Neural cell (in vitro differentiated cells): ENCODE results near the gene ZYG11A. TPM values are rescaled to one million over a fixed set of nuclear protein-coding genes. Genes with fewer than 3 reads are reported as not detected.

ENCODE experiments used
- H2AFZ ChIP-seq: fragments of 200-600, 300-800 bp; sonication (generic), shearing (Covaris generic); 2 replicates; pipeline ENCODE4 v1.6.0; 2014; ENCODE audit warnings: low read depth, mild to moderate bottlenecking, antibody characterized with exemption, low read length, moderate library complexity
- H3F3A ChIP-seq: fragments of 200-600 bp; shearing (Covaris generic); 2 replicates; pipeline ENCODE4 v1.6.1; 2016; ENCODE audit warnings: mild to moderate bottlenecking, moderate library complexity, mixed read lengths, antibody characterized with exemption, low read length; ENCODE audit not compliant: insufficient read depth, poor library complexity, severe bottlenecking
- H3K27ac ChIP-seq: fragments of 200-600, 300-800 bp; sonication (generic), shearing (Covaris generic); 2 replicates; pipeline ENCODE4 v1.5.1; 2014; ENCODE audit warnings: mild to moderate bottlenecking, low read length, moderate library complexity
- H3K27me3 ChIP-seq: fragments of 300-800, 200-600 bp; sonication (generic), shearing (Covaris generic); 2 replicates; pipeline ENCODE4 v1.6.0; 2014; ENCODE audit warnings: mild to moderate bottlenecking, low read depth, low read length, moderate library complexity; ENCODE audit not compliant: insufficient read depth
- H3K36me3 ChIP-seq: fragments of 300-800, 200-600 bp; sonication (generic), shearing (Covaris generic); 2 replicates; pipeline ENCODE4 v1.5.1; 2014; ENCODE audit warnings: mild to moderate bottlenecking, antibody characterized with exemption, low read length, moderate library complexity; ENCODE audit not compliant: insufficient read depth
- H3K4me2 ChIP-seq: fragments of 300-800, 200-600 bp; sonication (generic), shearing (Covaris generic); 2 replicates; pipeline ENCODE4 v1.6.0; 2014; ENCODE audit warnings: mild to moderate bottlenecking, low read length
- H3K4me3 ChIP-seq: fragments of 300-800, 200-600 bp; sonication (generic), shearing (Covaris generic); 2 replicates; pipeline ENCODE4 v1.5.1; 2014; ENCODE audit warnings: mild to moderate bottlenecking, low read length, moderate library complexity
- H3K79me2 ChIP-seq: fragments of 200-600 bp; shearing (Covaris generic); replicated peaks from 2 replicates; pipeline ENCODE4 v1.6.0; 2014; ENCODE audit warnings: mild to moderate bottlenecking, low read length, moderate library complexity; ENCODE audit not compliant: insufficient read depth
- H3K9ac ChIP-seq: fragments of 300-800, 200-600 bp; sonication (generic), shearing (Covaris generic); 2 replicates; pipeline ENCODE4 v1.6.1; 2016; ENCODE audit warnings: mild to moderate bottlenecking, low read length, mixed read lengths
- H3K9me2 ChIP-seq: fragments of 200-600 bp; shearing (Covaris generic); 2 replicates; pipeline ENCODE4 v1.6.1; 2016; ENCODE audit warnings: mild to moderate bottlenecking, low read length, mixed read lengths; ENCODE audit not compliant: insufficient read depth
- H3K9me3 ChIP-seq: fragments of 200-600, 300-800 bp; sonication (generic), shearing (Covaris generic); 2 replicates; pipeline ENCODE4 v1.6.1; 2016; ENCODE audit warnings: mild to moderate bottlenecking, mixed run types, low read length, moderate library complexity, mixed read lengths
- H4K20me1 ChIP-seq: fragments of 200-600 bp; shearing (Covaris generic); 2 replicates; pipeline ENCODE4 v1.6.1; 2016; ENCODE audit warnings: mild to moderate bottlenecking, mixed run types; ENCODE audit not compliant: insufficient read depth
- CTCF ChIP-seq: fragments of 450-650 bp; IDR thresholded peaks from 2 replicates; pipeline ENCODE4 v1.5.1; 2014; ENCODE audit warnings: antibody characterized with exemption, mild to moderate bottlenecking, moderate library complexity; ENCODE audit not compliant: poor library complexity, severe bottlenecking
- EP300 ChIP-seq: fragments of 450-650 bp; conservative IDR thresholded peaks from 2 replicates; pipeline ENCODE4 v1.6.1; 2014; ENCODE audit warnings: antibody characterized with exemption, mild to moderate bottlenecking, moderate library complexity; ENCODE audit not compliant: poor library complexity, severe bottlenecking
- EZH2 ChIP-seq: fragments of 200-600, 300-800 bp; shearing (Covaris generic), sonication (generic); IDR thresholded peaks from 2 replicates; pipeline ENCODE4 v1.6.1; 2014; ENCODE audit warnings: antibody characterized with exemption, low read length, borderline replicate concordance, mild to moderate bottlenecking; ENCODE audit not compliant: insufficient read depth, poor library complexity, severe bottlenecking
- MXI1 ChIP-seq: fragments of 450-650 bp; conservative IDR thresholded peaks from 2 replicates; pipeline ENCODE4 v1.6.1; 2014; ENCODE audit warnings: antibody characterized with exemption, mild to moderate bottlenecking; ENCODE audit not compliant: poor library complexity, severe bottlenecking
- POLR2AphosphoS5 ChIP-seq: IDR thresholded peaks from 2 replicates; pipeline ENCODE4 v1.6.1; 2012
- RAD21 ChIP-seq: fragments of 450-650 bp; conservative IDR thresholded peaks from 2 replicates; pipeline ENCODE4 v1.6.1; 2014; ENCODE audit warnings: antibody characterized with exemption, mild to moderate bottlenecking, moderate library complexity
- REST ChIP-seq: IDR thresholded peaks from 2 replicates; pipeline ENCODE4 v1.6.1; 2012; ENCODE audit warnings: borderline replicate concordance
- SMC3 ChIP-seq: fragments of 450-650 bp; conservative IDR thresholded peaks from 2 replicates; pipeline ENCODE4 v1.6.1; 2014; ENCODE audit warnings: antibody characterized with exemption, mild to moderate bottlenecking, moderate library complexity; ENCODE audit not compliant: poor library complexity
- TAF1 ChIP-seq: IDR thresholded peaks from 2 replicates; pipeline ENCODE4 v1.6.1; 2012; ENCODE audit warnings: low read depth
- polyA plus RNA-seq: library from polyadenylated mRNA; depleted of rRNA; stranded (reverse); fragments of >200 nt; gene quantifications from 2 replicates; pipeline ENCODE4 v1.2.3, GENCODE V29; 2014

The ZYG11A gene
- polyA plus RNA-seq, 1 donor from 2014 or later = 0.40 TPM

GRCh38 chr1:52856026-52856425 is 13.5 kb downstream of the ZYG11A start:
- no peaks in the 10 kb centered on the region for H3F3A ChIP-seq

GRCh38 chr1:52857443-52857842 is 14.9 kb downstream of the ZYG11A start:
- Histone ChIP-seq H3K9me2 (no peaks in the 10 kb centered on the region), H3F3A (no peaks in the 10 kb centered on the region), H4K20me1 (no peaks in the 10 kb centered on the region), H3K27ac (no peak overlapping the region), H3K9me3 (no peaks in the 10 kb centered on the region), H3K4me2 (no peak overlapping the region), H3K9ac (no peak overlapping the region), H3K4me3 (no peak overlapping the region), H3K36me3 (no peaks in the 10 kb centered on the region), H3K27me3 (no peaks in the 10 kb centered on the region), H2AFZ (no peak overlapping the region), H3K79me2 (no peaks in the 10 kb centered on the region)
- TF ChIP-seq POLR2AphosphoS5 (no peak), TAF1 (no peak), SMC3 (no peak), EP300 (no peak)

More at GRCh38 chr1:52856026-52856425, 13.5 kb downstream of the ZYG11A start:
- H3K9me2 ChIP-seq = no peaks in the 10 kb centered on the region
- no peak overlapping the region for H3K4me2 ChIP-seq
- H3K27ac ChIP-seq = no peak overlapping the region
- no peaks in the 10 kb centered on the region for H3K9me3 ChIP-seq
- H3K79me2 ChIP-seq = no peaks in the 10 kb centered on the region
- H4K20me1 ChIP-seq = no peaks in the 10 kb centered on the region
- H2AFZ ChIP-seq = no peak overlapping the region
- no peak for TF ChIP-seq SMC3
- no peak for TF ChIP-seq EZH2
- no peak for TF ChIP-seq EP300
- TF ChIP-seq POLR2AphosphoS5 = no peak
- no peak for TF ChIP-seq REST
- no peak for TF ChIP-seq RAD21
- TF ChIP-seq TAF1 = no peak
- TF ChIP-seq CTCF = no peak
- TF ChIP-seq MXI1 = no peak
- no peaks in the 10 kb centered on the region for H3K27me3 ChIP-seq
- H3K4me3 ChIP-seq = no peak overlapping the region
- no peak overlapping the region for H3K9ac ChIP-seq
- no peaks in the 10 kb centered on the region for H3K36me3 ChIP-seq
